C4-2B (cell line): ENCODE measurements around the gene CCND1.

ENCODE experiments used
- H3K27ac ChIP-seq: fragments of 450-650 bp; 2 replicates; pipeline ENCODE4 v1.5.1; 2017
- ZFX ChIP-seq: fragments of 450-650 bp; IDR thresholded peaks from 2 replicates; pipeline ENCODE4 v1.6.1; 2017
- TF ChIP-seq, protein P1 (sequence below): fragments of 450-650 bp; conservative IDR thresholded peaks from 2 replicates; pipeline ENCODE4 v1.5.1; 2017; ENCODE audit warnings: mild to moderate bottlenecking

The CCND1 gene

DNA sequence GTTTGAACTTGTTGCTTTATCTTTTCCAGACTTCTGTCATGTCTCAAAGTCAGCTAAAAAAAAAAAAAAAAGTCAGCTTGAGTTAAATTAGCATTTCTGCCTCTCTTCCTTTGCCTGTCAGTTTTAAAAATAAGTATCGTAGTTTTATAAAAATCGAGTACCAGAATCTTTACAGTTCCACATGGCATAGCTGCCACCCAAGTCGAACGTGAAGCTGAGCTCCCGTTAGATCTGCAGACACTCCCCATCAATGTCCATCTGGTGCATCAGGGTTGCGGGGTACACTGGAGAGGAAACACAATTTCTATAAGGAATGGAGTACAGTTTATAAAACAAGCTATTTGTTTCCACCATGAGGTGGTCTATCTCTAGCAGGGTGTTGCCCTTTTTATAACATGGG lies 41.0 kb upstream of the CCND1 start:
- TF ChIP-seq, protein P1, sequence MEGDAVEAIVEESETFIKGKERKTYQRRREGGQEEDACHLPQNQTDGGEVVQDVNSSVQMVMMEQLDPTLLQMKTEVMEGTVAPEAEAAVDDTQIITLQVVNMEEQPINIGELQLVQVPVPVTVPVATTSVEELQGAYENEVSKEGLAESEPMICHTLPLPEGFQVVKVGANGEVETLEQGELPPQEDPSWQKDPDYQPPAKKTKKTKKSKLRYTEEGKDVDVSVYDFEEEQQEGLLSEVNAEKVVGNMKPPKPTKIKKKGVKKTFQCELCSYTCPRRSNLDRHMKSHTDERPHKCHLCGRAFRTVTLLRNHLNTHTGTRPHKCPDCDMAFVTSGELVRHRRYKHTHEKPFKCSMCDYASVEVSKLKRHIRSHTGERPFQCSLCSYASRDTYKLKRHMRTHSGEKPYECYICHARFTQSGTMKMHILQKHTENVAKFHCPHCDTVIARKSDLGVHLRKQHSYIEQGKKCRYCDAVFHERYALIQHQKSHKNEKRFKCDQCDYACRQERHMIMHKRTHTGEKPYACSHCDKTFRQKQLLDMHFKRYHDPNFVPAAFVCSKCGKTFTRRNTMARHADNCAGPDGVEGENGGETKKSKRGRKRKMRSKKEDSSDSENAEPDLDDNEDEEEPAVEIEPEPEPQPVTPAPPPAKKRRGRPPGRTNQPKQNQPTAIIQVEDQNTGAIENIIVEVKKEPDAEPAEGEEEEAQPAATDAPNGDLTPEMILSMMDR: no peak
- TF ChIP-seq ZFX: no peak

DNA sequence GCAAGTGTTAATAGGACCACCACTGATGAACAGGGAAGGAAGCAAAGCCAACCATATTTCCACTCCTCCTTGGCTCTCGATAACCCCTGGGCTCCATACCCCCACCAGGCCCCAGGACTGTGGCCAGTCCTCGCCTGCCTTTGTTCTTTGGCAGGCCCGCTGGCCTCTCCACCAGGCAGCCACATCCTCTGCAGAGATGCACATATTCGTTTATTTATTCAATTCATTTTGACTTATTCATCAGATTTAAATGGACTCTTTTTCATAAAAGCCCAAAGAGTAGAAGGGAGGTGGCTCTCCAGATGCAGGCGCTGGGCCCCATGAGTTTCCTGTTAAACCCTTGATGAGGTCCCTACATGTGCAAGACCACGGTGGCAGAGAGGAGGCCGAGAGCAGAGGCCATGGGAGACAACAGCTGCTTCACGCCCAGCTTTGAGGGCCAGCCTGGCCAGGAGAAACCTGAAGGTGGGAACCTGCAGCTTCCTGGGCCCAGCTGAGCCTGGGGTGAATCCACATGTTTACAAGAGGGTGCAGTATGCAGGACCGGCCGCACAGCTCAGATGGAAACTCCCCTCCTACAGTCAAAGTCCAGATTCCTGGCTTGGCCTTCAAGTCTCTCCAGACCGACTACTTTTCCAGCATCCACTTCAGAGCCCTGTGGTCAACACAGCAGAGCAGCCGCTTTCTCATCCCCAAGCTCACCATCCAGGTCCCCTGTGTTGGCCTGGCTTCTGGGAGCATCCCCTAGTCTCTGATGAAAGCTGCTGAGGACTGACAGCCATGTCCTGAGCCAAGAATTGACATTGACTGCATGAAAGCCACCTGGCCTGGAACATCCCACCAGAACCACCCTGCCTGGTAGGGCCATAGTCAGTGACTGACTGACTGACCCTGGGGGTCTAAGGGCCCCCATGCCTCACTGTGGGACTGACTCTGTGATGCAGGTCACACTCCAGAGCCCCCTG lies 39.7 kb upstream of the CCND1 start:
- H3K27ac ChIP-seq: no peak overlapping the region
- no peak for TF ChIP-seq ZFX
- TF ChIP-seq, protein P1: no peak

More for the DNA sequence above, 41.0 kb upstream of the CCND1 start:
- no peak overlapping the region for H3K27ac ChIP-seq

DNA sequence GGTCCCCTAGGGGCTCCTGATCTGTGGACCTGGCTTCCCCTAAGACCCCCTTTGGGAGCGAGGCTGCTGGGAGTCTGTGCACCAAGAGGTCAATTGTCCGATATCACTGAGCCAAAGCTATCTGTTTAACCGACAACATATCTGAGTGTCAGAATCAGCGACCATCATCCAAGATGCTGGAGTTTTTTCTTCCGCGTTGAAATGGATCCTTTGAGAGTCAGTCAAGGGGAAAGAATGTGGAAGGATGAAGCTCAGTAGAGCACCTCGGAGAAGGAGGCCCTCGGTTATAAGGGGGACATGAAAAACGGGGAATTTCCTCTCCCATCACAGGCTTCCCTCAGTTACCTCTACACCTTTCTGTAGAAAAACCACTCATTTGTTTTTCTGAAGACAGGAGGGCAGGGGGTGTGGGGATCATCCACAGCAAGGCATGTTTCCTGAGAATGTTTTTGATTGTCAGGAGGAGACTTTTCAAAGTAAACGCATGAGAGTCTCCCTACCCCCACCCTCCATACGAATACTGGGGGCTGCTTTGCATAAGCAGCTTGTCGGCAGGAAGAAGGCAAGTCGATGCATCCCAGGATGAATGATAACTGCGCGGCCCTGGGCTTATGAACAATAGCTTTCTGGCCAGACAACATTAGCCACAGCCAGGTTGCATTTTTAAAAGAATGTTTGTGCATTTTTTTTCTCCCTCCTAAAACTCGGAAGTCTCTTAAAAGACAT lies 37.7 kb upstream of the CCND1 start:
- no peak for TF ChIP-seq ZFX

DNA sequence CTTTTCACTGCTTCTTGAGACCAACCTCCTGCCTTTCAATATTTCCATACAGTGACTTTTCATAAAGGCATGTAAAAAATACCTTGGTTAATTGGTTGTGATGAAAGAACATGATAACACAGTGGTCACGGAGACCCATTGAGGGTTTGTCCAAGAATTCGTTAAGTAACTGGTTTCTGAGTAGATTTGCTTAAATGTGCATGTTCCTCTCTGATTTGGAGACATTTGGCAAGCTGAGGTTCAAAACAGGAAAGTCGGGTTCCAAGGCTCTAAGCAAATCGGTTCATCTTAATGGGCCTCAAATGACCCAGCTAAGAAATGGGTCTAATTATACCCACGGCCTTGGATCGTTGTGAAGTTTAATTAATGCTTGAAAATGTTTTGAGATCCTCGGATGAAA lies 36.9 kb upstream of the CCND1 start:
- TF ChIP-seq, protein P1: no peak
- no peak for TF ChIP-seq ZFX
- H3K27ac ChIP-seq: no peak overlapping the region

More for the DNA sequence above, 37.7 kb upstream of the CCND1 start:
- H3K27ac ChIP-seq: no peak overlapping the region

DNA sequence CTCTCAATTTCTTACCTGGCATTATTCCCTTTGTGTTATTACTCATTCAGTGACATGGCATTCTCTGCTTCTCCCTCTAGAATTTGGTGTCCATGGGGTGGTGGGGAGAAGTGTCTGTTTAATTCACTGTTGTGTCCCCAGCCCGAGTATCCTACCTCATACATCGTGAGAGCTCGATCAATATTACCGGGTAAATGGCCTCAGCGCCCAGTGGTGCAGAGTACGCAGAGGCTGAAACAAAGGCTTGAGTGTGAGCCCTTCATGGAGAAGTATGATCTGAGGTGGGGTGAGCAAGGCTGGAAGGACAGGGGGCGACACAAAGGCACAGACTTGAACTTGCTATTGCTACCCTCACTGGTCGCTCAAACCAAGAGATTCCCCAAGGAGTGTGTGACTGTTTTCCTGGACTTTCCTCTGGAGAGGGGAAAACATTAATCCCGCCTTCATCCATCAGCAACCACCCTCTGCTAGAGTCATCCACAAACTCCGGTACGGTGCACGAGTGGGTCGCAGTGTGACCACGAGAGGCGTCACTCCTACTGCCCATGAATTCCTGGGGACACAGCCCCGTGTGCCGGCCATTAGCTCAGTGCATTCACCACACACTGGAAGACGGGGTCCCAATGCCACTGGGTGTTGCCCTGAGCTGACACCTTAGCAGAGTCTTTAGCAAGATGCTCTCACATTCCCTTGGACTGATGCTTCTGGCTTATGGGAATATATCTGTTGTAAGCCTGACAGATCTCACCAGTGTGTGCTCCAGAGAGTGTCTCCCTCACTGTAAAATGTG lies 35.0 kb upstream of the CCND1 start:
- TF ChIP-seq, protein P1: no peak
- no peak for TF ChIP-seq ZFX
- no peak overlapping the region for H3K27ac ChIP-seq

DNA sequence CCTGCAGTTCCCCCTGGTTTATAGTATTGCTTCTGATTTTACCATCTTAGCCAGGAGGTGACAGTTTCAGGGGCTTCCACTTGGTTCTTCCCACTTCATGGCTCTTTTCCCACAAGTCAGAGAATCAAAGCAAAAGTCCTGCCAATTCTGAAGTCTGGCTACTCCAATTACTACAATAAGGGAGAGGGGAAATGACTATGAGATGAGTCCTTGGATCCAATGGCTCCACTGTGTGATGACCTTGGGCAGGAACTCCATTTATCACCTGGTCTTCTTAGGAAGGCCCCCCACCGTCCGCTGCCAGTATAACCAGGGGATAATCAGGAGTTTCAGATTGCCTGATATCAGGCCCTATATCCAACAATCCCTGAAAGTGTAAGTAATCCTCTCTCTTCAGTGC lies 31.6 kb upstream of the CCND1 start:
- no peak overlapping the region for H3K27ac ChIP-seq
- no peak for TF ChIP-seq ZFX
- TF ChIP-seq, protein P1: no peak
